HUES48 (cell line): ENCODE results near the gene PSMD8.
"Not testable (repeated sequence)": the region's sequence is repeated elsewhere in the genome, so short reads cannot be mapped to it uniquely, and the experiment has no call there.

Experiments used
- H3K27ac ChIP-seq: one replicate; pipeline ENCODE4 v1.7.0; 2013; ENCODE audit warnings: low read depth, low read length, inconsistent platforms
- H3K27me3 ChIP-seq: 2 replicates; pipeline ENCODE4 v1.6.1; 2013; ENCODE audit warnings: mild to moderate bottlenecking, low read length; ENCODE audit not compliant: control insufficient read depth, insufficient read depth
- H3K36me3 ChIP-seq: 2 replicates; pipeline ENCODE4 v1.6.1; 2013; ENCODE audit warnings: low read length; ENCODE audit not compliant: control insufficient read depth, insufficient read depth
- H3K4me1 ChIP-seq: 2 replicates; pipeline ENCODE4 v1.6.1; 2013; ENCODE audit warnings: mild to moderate bottlenecking, low read length; ENCODE audit not compliant: control insufficient read depth, insufficient read depth
- H3K4me3 ChIP-seq: 2 replicates; pipeline ENCODE4 v1.5.1; 2013; ENCODE audit warnings: mild to moderate bottlenecking, low read depth, low read length
- H3K9ac ChIP-seq: 2 replicates; pipeline ENCODE4 v1.6.1; 2013; ENCODE audit warnings: mild to moderate bottlenecking, low read depth, low read length, moderate library complexity
- H3K9me3 ChIP-seq: 2 replicates; pipeline ENCODE4 v1.6.1; 2013; ENCODE audit warnings: low read length; ENCODE audit not compliant: control insufficient read depth, insufficient read depth

PSMD8 gene

DNA sequence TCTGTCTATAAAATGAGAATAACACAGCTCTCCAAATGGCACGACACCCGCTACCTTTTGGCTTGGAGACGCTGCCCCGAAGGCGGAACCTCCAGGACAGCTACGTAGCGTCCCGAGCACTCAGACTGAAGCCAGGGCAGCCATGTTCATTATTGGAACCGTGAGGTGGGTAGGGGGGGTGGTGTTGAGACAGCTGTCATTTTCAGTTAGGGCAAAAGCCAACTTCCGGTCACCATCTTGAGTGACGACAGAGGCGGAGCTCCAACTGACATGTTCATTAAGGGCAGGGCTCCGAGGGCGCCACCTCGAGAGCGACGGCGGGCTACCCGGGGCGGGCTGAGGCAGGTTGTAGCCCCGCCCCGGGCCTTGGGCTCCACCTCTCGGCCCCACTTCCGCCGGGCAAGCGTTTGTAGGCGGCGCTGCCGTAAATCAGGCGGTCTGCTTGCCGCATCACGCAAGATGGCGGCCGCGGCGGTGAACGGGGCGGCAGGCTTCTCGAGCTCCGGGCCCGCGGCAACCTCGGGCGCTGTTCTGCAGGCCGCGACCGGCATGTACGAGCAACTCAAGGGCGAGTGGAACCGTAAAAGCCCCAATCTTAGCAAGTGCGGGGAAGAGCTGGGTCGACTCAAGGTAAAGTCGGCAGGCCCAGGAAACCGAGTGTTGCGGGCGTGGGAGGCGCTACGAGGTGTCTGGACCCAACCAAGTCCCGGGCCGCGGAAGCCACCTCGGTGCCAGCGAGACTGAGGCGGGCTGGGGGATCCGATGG is at the start of gene PSMD8:
Gene PSMD8, plus strand, starts transcription at position 240 of the 766 bp plus-strand sequence. Its CDS starts 31 bp downstream, at position 271.
- peak within 1 kb of the TSS; percentile 94 for H3K4me3 ChIP-seq
- peak within 1 kb of the TSS; percentile 82 for H3K9ac ChIP-seq
- no peaks in the 10 kb centered on the region for H3K4me1 ChIP-seq
- peak within 1 kb of the TSS; percentile 91 for H3K27ac ChIP-seq
- no peaks in the 10 kb centered on the region for H3K9me3 ChIP-seq
- H3K36me3 ChIP-seq: peaks cover 20% of the 10 kb centered on the region
- no peaks in the 10 kb centered on the region for H3K27me3 ChIP-seq

DNA sequence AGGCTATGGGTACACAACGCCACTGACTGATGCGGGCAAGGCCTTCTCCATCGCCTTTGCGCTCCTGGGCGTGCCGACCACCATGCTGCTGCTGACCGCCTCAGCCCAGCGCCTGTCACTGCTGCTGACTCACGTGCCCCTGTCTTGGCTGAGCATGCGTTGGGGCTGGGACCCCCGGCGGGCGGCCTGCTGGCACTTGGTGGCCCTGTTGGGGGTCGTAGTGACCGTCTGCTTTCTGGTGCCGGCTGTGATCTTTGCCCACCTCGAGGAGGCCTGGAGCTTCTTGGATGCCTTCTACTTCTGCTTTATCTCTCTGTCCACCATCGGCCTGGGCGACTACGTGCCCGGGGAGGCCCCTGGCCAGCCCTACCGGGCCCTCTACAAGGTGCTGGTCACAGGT is 47.8 kb upstream of the PSMD8 start:
- Histone ChIP-seq H3K36me3 (peaks cover 20% of the 10 kb centered on the region), H3K27me3 (no peaks in the 10 kb centered on the region), H3K4me3 (no peak overlapping the region), H3K27ac (no peak overlapping the region), H3K4me1 (no peaks in the 10 kb centered on the region), H3K9me3 (no peaks in the 10 kb centered on the region), H3K9ac (no peak overlapping the region)

DNA sequence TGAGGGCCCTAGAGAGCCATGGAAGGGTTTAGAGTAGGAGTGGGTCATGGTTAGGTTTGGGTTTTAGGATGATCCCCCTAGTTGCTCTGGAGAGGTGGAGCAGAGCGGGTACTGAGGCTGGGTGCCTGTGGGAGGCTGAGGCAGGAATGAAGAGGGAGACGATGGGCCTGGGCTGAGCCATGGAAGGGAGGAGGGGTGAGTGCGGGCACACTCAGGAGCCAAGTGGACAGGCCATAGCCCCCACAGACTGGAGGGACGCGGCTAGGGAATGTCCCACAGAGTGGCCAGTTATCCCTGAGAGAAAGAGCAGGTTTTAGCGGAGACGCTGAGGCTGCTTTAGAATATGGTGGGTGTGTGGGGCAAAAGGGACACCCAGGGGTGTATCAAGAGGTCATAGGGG is 44.7 kb upstream of the PSMD8 start:
- Histone ChIP-seq H3K27ac (no peak overlapping the region), H3K36me3 (peaks cover 20% of the 10 kb centered on the region), H3K9me3 (no peaks in the 10 kb centered on the region), H3K4me1 (no peaks in the 10 kb centered on the region), H3K9ac (no peak overlapping the region), H3K4me3 (no peak overlapping the region), H3K27me3 (no peaks in the 10 kb centered on the region)

DNA sequence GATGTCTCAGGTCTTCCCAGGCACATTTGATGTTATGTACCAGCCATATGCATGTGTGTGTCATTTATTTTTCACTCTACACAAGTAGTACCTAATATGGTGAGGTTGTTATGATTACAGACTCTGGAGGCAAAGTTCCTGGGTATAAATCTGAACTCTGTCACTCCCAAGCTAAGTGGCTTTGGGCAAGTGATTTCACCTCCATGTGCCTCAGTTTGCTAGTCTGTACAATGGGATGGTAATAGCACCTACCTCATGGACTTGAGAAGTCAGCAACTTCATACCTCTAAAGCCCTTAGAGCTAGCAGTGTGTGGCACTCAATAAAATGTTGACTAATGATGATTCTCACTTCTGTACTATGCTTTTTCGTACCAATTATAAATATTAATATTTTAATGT is 42.6 kb upstream of the PSMD8 start:
- Histone ChIP-seq H3K4me1 (no peaks in the 10 kb centered on the region), H3K4me3 (no peak overlapping the region), H3K27ac (no peak overlapping the region), H3K27me3 (no peaks in the 10 kb centered on the region), H3K9me3 (no peaks in the 10 kb centered on the region), H3K36me3 (peaks cover 17% of the 10 kb centered on the region), H3K9ac (no peak overlapping the region)

DNA sequence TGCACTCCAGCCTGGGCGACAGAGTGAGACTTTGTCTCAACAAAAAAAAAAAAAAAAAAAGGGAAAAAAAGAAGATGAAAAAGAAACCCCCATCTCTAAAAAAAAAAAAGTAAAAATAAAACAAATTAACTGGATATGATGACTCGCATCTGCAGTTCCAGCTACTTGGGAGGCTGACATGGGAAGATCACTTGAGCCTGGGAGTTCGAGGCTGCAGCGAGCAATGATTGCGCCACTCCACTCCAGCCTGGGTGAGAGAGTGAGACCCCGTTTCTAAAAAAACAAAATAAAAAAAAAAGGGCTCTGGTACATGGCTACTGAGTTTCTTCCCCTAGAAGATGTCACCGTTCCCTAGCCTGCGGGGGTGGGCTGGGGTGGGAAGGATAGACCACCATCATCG is 41.1 kb upstream of the PSMD8 start:
- no peak overlapping the region for H3K9ac ChIP-seq
- no peak overlapping the region for H3K27ac ChIP-seq
- no peaks in the 10 kb centered on the region for H3K27me3 ChIP-seq
- H3K36me3 ChIP-seq: peaks cover 2% of the 10 kb centered on the region; the same call in 1 of the 2 replicates
- H3K9me3 ChIP-seq: no peaks in the 10 kb centered on the region
- H3K4me3 ChIP-seq: no peak overlapping the region
- peaks cover 5% of the 10 kb centered on the region; the same call in 1 of the 2 replicates for H3K4me1 ChIP-seq

DNA sequence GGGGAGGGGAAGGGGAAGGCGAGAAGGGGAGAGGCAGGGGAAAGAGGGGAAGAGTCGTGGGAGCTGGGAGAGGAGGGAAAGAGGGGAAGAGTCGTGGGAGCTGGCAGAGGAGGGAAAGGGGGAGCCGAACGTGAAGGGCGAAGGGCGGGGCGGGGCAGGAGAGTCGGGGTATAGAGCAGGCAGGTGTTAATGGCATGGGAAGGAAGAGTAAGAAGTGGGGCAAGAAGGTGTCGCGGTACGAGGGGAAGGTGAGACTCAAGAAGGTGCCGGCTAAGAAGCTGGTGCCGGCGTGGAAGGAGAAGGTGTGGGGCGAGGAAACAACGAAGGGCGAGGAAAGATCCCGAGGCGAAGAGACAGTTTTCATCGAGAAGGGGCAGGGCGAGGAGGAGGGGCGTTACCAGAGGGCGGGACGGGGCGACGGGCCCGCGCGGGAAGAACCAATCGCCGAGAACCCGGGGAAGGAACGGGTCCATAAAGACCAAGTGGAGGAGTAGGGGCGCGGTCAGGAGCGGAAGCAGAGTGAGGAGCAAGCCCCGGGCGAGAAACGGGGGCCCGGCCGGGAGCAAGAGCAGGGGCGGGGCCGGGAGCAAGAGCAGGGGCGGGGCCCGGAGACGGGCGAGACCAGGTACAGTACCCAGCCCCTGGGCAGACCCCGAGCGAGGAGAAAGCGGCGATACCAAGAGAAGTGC is 38.3 kb upstream of the PSMD8 start:
- Histone ChIP-seq H3K9ac (no peak overlapping the region; the same call in 1 of the 2 replicates), H3K27ac (peak overlapping the region; percentile 72), H3K36me3 (no peaks in the 10 kb centered on the region), H3K4me1 (peaks cover 5% of the 10 kb centered on the region; the same call in 1 of the 2 replicates), H3K4me3 (peak overlapping the region; percentile 93), H3K27me3 (no peaks in the 10 kb centered on the region), H3K9me3 (no peaks in the 10 kb centered on the region)

DNA sequence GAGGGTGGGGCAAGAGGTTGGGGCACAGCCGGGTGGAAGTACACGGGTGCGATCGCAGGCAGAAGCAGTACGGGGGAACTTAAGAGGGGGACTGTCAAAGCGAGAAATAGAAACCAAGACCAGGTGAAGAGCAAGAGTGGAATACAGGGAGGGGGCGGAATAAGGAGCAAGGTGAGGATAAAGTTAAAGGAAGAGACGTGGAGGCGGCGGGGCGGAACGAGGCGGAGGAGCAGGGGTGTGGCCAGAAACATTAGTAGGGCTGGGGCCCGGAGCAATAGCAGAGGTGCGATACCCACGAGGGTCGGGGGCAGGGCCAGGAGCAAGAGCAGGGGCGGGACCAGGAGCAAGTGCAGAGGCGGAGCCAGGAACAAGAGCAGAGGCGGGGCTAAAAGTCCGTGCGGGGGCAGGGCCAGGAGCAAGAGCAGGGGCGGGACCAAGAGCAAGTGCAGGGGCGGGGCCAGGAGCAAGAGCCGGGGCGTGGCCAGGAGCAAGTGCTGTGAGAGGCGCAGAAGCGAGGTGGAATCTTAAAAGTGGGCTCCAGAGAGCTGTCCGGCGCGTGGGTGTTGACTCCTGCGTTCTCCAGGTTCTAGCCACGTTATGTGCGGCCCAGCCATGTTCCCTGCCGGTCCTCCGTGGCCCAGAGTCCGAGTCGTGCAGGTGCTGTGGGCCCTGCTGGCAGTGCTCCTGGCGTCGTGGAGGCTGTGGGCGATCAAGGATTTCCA is 37.6 kb upstream of the PSMD8 start:
- H3K9ac ChIP-seq: peak overlapping the region; percentile 22; the same call in 1 of the 2 replicates
- H3K4me3 ChIP-seq: peak overlapping the region; percentile 93
- peaks cover 5% of the 10 kb centered on the region; the same call in 1 of the 2 replicates for H3K4me1 ChIP-seq
- no peaks in the 10 kb centered on the region for H3K36me3 ChIP-seq
- H3K27me3 ChIP-seq: no peaks in the 10 kb centered on the region
- H3K9me3 ChIP-seq: no peaks in the 10 kb centered on the region
- peak overlapping the region; percentile 72 for H3K27ac ChIP-seq

- 0 out of 2 replicates have a peak overlapping the region, but pooled peaks have one; percentile 22 for H3K9ac ChIP-seq
- H3K9me3 ChIP-seq: no peaks in the 10 kb centered on the region
- H3K4me3 ChIP-seq: peak overlapping the region; percentile 93
- peaks cover 5% of the 10 kb centered on the region; the same call in 1 of the 2 replicates for H3K4me1 ChIP-seq
- no peak overlapping the region for H3K27ac ChIP-seq
- H3K27me3 ChIP-seq: no peaks in the 10 kb centered on the region
- no peaks in the 10 kb centered on the region for H3K36me3 ChIP-seq
Measured at GRCh38 chr19:38337360-38337653, 37.1 kb upstream of the PSMD8 start.

GRCh38 chr19:38339011-38339410 is 35.4 kb upstream of the PSMD8 start:
- not testable (repeated sequence) for H3K27me3 ChIP-seq, H3K4me3 ChIP-seq, H3K27ac ChIP-seq, H3K9me3 ChIP-seq, H3K4me1 ChIP-seq, H3K36me3 ChIP-seq, H3K9ac ChIP-seq

GRCh38 chr19:38340927-38341326 is 33.4 kb upstream of the PSMD8 start:
- no peak overlapping the region for H3K9ac ChIP-seq
- H3K9me3 ChIP-seq: no peaks in the 10 kb centered on the region
- no peak overlapping the region for H3K27ac ChIP-seq
- no peaks in the 10 kb centered on the region for H3K27me3 ChIP-seq
- peaks cover 5% of the 10 kb centered on the region; the same call in 1 of the 2 replicates for H3K4me1 ChIP-seq
- H3K4me3 ChIP-seq: no peak overlapping the region
- H3K36me3 ChIP-seq: no peaks in the 10 kb centered on the region

GRCh38 chr19:38346837-38347236 is 27.5 kb upstream of the PSMD8 start:
- H3K27ac ChIP-seq: no peak overlapping the region
- no peak overlapping the region for H3K4me3 ChIP-seq

More at GRCh38 chr19:38346837-38347236, 27.5 kb upstream of the PSMD8 start:
- H3K4me1 ChIP-seq: no peaks in the 10 kb centered on the region
- no peaks in the 10 kb centered on the region for H3K36me3 ChIP-seq
- no peaks in the 10 kb centered on the region for H3K9me3 ChIP-seq
- no peak overlapping the region for H3K9ac ChIP-seq
- H3K27me3 ChIP-seq: no peaks in the 10 kb centered on the region
